ENCODE results near the gene MAGI3.
"Not testable (repeated sequence)": the region's sequence is repeated elsewhere in the genome, so short reads cannot be mapped to it uniquely, and the experiment has no call there.

Gene MAGI3

GRCh38 chr1:113581323-113581722 is 191.0 kb downstream of the MAGI3 start:
- Histone ChIP-seq H3K27ac (ENCODE audit: low read depth, low read length) (no peak overlapping the region), H3K27me3 (ENCODE audit: control insufficient read depth, insufficient read depth, low read length) (no peaks in the 10 kb centered on the region), H3K4me3 (ENCODE audit: low read length) (no peak overlapping the region), H3K36me3 (ENCODE audit: control insufficient read depth, insufficient read depth, low read length) (no peaks in the 10 kb centered on the region), H3K9ac (ENCODE audit: low read length) (no peak overlapping the region), H3K4me1 (ENCODE audit: control insufficient read depth, insufficient read depth, low read length) (no peaks in the 10 kb centered on the region)

- no peak overlapping the region for H3K9ac ChIP-seq (ENCODE audit: low read length)
- H3K36me3 ChIP-seq (ENCODE audit: control insufficient read depth, insufficient read depth, low read length): no peaks in the 10 kb centered on the region
- no peak overlapping the region for H3K27ac ChIP-seq (ENCODE audit: low read depth, low read length)
- no peak overlapping the region for H3K4me3 ChIP-seq (ENCODE audit: low read length)
- H3K27me3 ChIP-seq (ENCODE audit: control insufficient read depth, insufficient read depth, low read length): no peaks in the 10 kb centered on the region
- H3K4me1 ChIP-seq (ENCODE audit: control insufficient read depth, insufficient read depth, low read length): no peaks in the 10 kb centered on the region
Measured at GRCh38 chr1:113582084-113582483, 191.8 kb downstream of the MAGI3 start.

GRCh38 chr1:113587475-113587874 is 197.2 kb downstream of the MAGI3 start:
- Histone ChIP-seq H3K27ac (ENCODE audit: low read depth, low read length) (no peak overlapping the region), H3K36me3 (ENCODE audit: control insufficient read depth, insufficient read depth, low read length) (no peaks in the 10 kb centered on the region), H3K4me1 (ENCODE audit: control insufficient read depth, insufficient read depth, low read length) (no peaks in the 10 kb centered on the region), H3K9ac (ENCODE audit: low read length) (no peak overlapping the region), H3K4me3 (ENCODE audit: low read length) (no peak overlapping the region), H3K27me3 (ENCODE audit: control insufficient read depth, insufficient read depth, low read length) (no peaks in the 10 kb centered on the region)

GRCh38 chr1:113592230-113592629 is 201.9 kb downstream of the MAGI3 start:
- no peak overlapping the region for H3K27ac ChIP-seq (ENCODE audit: low read depth, low read length)
- H3K4me3 ChIP-seq (ENCODE audit: low read length): no peak overlapping the region
- H3K36me3 ChIP-seq (ENCODE audit: control insufficient read depth, insufficient read depth, low read length): no peaks in the 10 kb centered on the region
- peaks cover 6% of the 10 kb centered on the region for H3K4me1 ChIP-seq (ENCODE audit: control insufficient read depth, insufficient read depth, low read length)
- H3K27me3 ChIP-seq (ENCODE audit: control insufficient read depth, insufficient read depth, low read length): no peaks in the 10 kb centered on the region
- H3K9ac ChIP-seq (ENCODE audit: low read length): no peak overlapping the region

- Histone ChIP-seq H3K9ac (ENCODE audit: low read length) (no peak overlapping the region), H3K4me1 (ENCODE audit: control insufficient read depth, insufficient read depth, low read length) (peaks cover 6% of the 10 kb centered on the region), H3K36me3 (ENCODE audit: control insufficient read depth, insufficient read depth, low read length) (peaks cover 2% of the 10 kb centered on the region), H3K27me3 (ENCODE audit: control insufficient read depth, insufficient read depth, low read length) (no peaks in the 10 kb centered on the region), H3K27ac (ENCODE audit: low read depth, low read length) (peak overlapping the region; percentile 42), H3K4me3 (ENCODE audit: low read length) (no peak overlapping the region)
Measured at GRCh38 chr1:113593550-113594297, 203.4 kb downstream of the MAGI3 start.

GRCh38 chr1:113604466-113604865 is 214.2 kb downstream of the MAGI3 start:
- not testable (repeated sequence) for H3K9ac ChIP-seq (ENCODE audit: low read length); H3K4me3 ChIP-seq (ENCODE audit: low read length); H3K36me3 ChIP-seq (ENCODE audit: control insufficient read depth, insufficient read depth, low read length); H3K27ac ChIP-seq (ENCODE audit: low read depth, low read length); H3K27me3 ChIP-seq (ENCODE audit: control insufficient read depth, insufficient read depth, low read length); H3K4me1 ChIP-seq (ENCODE audit: control insufficient read depth, insufficient read depth, low read length)

GRCh38 chr1:113605146-113605545 is 214.8 kb downstream of the MAGI3 start:
- no peaks in the 10 kb centered on the region for H3K36me3 ChIP-seq (ENCODE audit: control insufficient read depth, insufficient read depth, low read length)
- H3K4me1 ChIP-seq (ENCODE audit: control insufficient read depth, insufficient read depth, low read length): no peaks in the 10 kb centered on the region
- H3K27ac ChIP-seq (ENCODE audit: low read depth, low read length): no peak overlapping the region

GRCh38 chr1:113608399-113608798 is 218.1 kb downstream of the MAGI3 start:
- no peaks in the 10 kb centered on the region for H3K36me3 ChIP-seq (ENCODE audit: control insufficient read depth, insufficient read depth, low read length)
- no peak overlapping the region for H3K9ac ChIP-seq (ENCODE audit: low read length)
- H3K27ac ChIP-seq (ENCODE audit: low read depth, low read length): no peak overlapping the region
- H3K4me1 ChIP-seq (ENCODE audit: control insufficient read depth, insufficient read depth, low read length): no peaks in the 10 kb centered on the region
- H3K4me3 ChIP-seq (ENCODE audit: low read length): no peak overlapping the region
- no peaks in the 10 kb centered on the region for H3K27me3 ChIP-seq (ENCODE audit: control insufficient read depth, insufficient read depth, low read length)

More at GRCh38 chr1:113605146-113605545, 214.8 kb downstream of the MAGI3 start:
- H3K9ac ChIP-seq (ENCODE audit: low read length): no peak overlapping the region
- H3K4me3 ChIP-seq (ENCODE audit: low read length): no peak overlapping the region
- H3K27me3 ChIP-seq (ENCODE audit: control insufficient read depth, insufficient read depth, low read length): no peaks in the 10 kb centered on the region

GRCh38 chr1:113610372-113610771 is 220.1 kb downstream of the MAGI3 start:
- H3K4me3 ChIP-seq (ENCODE audit: low read length): no peak overlapping the region
- no peaks in the 10 kb centered on the region for H3K4me1 ChIP-seq (ENCODE audit: control insufficient read depth, insufficient read depth, low read length)
- H3K27me3 ChIP-seq (ENCODE audit: control insufficient read depth, insufficient read depth, low read length): no peaks in the 10 kb centered on the region
- no peak overlapping the region for H3K27ac ChIP-seq (ENCODE audit: low read depth, low read length)
- H3K36me3 ChIP-seq (ENCODE audit: control insufficient read depth, insufficient read depth, low read length): no peaks in the 10 kb centered on the region
- H3K9ac ChIP-seq (ENCODE audit: low read length): no peak overlapping the region

- Histone ChIP-seq H3K27ac (ENCODE audit: low read depth, low read length) (no peak overlapping the region), H3K4me1 (ENCODE audit: control insufficient read depth, insufficient read depth, low read length) (no peaks in the 10 kb centered on the region), H3K9ac (ENCODE audit: low read length) (no peak overlapping the region), H3K4me3 (ENCODE audit: low read length) (no peak overlapping the region), H3K36me3 (ENCODE audit: control insufficient read depth, insufficient read depth, low read length) (no peaks in the 10 kb centered on the region), H3K27me3 (ENCODE audit: control insufficient read depth, insufficient read depth, low read length) (no peaks in the 10 kb centered on the region)
Measured at GRCh38 chr1:113615425-113615824, 225.1 kb downstream of the MAGI3 start.

GRCh38 chr1:113616156-113616555 is 225.8 kb downstream of the MAGI3 start:
- no peak overlapping the region for H3K4me3 ChIP-seq (ENCODE audit: low read length)
- no peak overlapping the region for H3K9ac ChIP-seq (ENCODE audit: low read length)
- no peaks in the 10 kb centered on the region for H3K4me1 ChIP-seq (ENCODE audit: control insufficient read depth, insufficient read depth, low read length)
- H3K36me3 ChIP-seq (ENCODE audit: control insufficient read depth, insufficient read depth, low read length): no peaks in the 10 kb centered on the region
- no peaks in the 10 kb centered on the region for H3K27me3 ChIP-seq (ENCODE audit: control insufficient read depth, insufficient read depth, low read length)
- no peak overlapping the region for H3K27ac ChIP-seq (ENCODE audit: low read depth, low read length)

GRCh38 chr1:113617438-113618141 is 227.3 kb downstream of the MAGI3 start:
- no peaks in the 10 kb centered on the region for H3K4me1 ChIP-seq (ENCODE audit: control insufficient read depth, insufficient read depth, low read length)
- H3K27ac ChIP-seq (ENCODE audit: low read depth, low read length): no peak overlapping the region
- no peak overlapping the region for H3K9ac ChIP-seq (ENCODE audit: low read length)
- H3K36me3 ChIP-seq (ENCODE audit: control insufficient read depth, insufficient read depth, low read length): no peaks in the 10 kb centered on the region
- no peaks in the 10 kb centered on the region for H3K27me3 ChIP-seq (ENCODE audit: control insufficient read depth, insufficient read depth, low read length)
- H3K4me3 ChIP-seq (ENCODE audit: low read length): no peak overlapping the region

GRCh38 chr1:113628997-113629396 is 238.7 kb downstream of the MAGI3 start:
- H3K36me3 ChIP-seq (ENCODE audit: control insufficient read depth, insufficient read depth, low read length): no peaks in the 10 kb centered on the region
- H3K27ac ChIP-seq (ENCODE audit: low read depth, low read length): no peak overlapping the region
- H3K9ac ChIP-seq (ENCODE audit: low read length): no peak overlapping the region
- H3K4me1 ChIP-seq (ENCODE audit: control insufficient read depth, insufficient read depth, low read length): no peaks in the 10 kb centered on the region
- H3K27me3 ChIP-seq (ENCODE audit: control insufficient read depth, insufficient read depth, low read length): no peaks in the 10 kb centered on the region
- no peak overlapping the region for H3K4me3 ChIP-seq (ENCODE audit: low read length)
